Measurements from ENCODE around the gene MAML3.

DNA sequence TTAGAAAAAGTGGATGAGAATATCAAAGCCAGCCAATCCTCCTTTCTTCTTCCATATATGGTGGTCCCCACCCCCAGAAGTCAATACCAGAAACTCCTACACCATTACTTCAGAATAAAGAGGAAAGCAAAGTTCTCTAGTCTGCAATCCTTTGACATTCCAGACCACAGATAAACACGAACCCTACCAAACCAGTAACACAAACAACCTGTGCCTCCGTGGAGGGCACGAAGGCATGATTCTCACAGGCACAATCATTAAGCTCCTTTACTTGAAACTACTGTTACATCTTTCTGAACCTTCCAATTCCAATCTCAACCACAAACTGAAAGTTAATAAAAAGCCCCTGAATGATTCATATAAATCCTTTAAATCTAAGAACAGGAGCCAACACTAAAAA is 16.3 kb downstream of the MAML3 start:
- TF ChIP-seq, protein P1, sequence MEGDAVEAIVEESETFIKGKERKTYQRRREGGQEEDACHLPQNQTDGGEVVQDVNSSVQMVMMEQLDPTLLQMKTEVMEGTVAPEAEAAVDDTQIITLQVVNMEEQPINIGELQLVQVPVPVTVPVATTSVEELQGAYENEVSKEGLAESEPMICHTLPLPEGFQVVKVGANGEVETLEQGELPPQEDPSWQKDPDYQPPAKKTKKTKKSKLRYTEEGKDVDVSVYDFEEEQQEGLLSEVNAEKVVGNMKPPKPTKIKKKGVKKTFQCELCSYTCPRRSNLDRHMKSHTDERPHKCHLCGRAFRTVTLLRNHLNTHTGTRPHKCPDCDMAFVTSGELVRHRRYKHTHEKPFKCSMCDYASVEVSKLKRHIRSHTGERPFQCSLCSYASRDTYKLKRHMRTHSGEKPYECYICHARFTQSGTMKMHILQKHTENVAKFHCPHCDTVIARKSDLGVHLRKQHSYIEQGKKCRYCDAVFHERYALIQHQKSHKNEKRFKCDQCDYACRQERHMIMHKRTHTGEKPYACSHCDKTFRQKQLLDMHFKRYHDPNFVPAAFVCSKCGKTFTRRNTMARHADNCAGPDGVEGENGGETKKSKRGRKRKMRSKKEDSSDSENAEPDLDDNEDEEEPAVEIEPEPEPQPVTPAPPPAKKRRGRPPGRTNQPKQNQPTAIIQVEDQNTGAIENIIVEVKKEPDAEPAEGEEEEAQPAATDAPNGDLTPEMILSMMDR (IDR thresholded peaks at IDR 0.05; ENCODE audit: insufficient read depth, low read length): no peak
- TF ChIP-seq, protein P2, sequence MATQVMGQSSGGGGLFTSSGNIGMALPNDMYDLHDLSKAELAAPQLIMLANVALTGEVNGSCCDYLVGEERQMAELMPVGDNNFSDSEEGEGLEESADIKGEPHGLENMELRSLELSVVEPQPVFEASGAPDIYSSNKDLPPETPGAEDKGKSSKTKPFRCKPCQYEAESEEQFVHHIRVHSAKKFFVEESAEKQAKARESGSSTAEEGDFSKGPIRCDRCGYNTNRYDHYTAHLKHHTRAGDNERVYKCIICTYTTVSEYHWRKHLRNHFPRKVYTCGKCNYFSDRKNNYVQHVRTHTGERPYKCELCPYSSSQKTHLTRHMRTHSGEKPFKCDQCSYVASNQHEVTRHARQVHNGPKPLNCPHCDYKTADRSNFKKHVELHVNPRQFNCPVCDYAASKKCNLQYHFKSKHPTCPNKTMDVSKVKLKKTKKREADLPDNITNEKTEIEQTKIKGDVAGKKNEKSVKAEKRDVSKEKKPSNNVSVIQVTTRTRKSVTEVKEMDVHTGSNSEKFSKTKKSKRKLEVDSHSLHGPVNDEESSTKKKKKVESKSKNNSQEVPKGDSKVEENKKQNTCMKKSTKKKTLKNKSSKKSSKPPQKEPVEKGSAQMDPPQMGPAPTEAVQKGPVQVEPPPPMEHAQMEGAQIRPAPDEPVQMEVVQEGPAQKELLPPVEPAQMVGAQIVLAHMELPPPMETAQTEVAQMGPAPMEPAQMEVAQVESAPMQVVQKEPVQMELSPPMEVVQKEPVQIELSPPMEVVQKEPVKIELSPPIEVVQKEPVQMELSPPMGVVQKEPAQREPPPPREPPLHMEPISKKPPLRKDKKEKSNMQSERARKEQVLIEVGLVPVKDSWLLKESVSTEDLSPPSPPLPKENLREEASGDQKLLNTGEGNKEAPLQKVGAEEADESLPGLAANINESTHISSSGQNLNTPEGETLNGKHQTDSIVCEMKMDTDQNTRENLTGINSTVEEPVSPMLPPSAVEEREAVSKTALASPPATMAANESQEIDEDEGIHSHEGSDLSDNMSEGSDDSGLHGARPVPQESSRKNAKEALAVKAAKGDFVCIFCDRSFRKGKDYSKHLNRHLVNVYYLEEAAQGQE (IDR thresholded peaks at IDR 0.05; ENCODE audit: insufficient replicate concordance, low read depth): no peak
- TF ChIP-seq POLR2AphosphoS5 (IDR thresholded peaks at IDR 0.05; ENCODE audit: low read depth): no peak

Measured in HL-60 (cell line).